Astrocyte (in vitro differentiated cells and primary cell): ENCODE results near the gene LIPI. TPM values are rescaled to one million over a fixed set of nuclear protein-coding genes. Genes with fewer than 3 reads are reported as not detected.

Experiments
- DNase-seq: peaks from one replicate; pipeline ENCODE4 v3.0.0-alpha.2; 2010; ENCODE audit warnings: low read depth
- FAIRE-seq: peaks from 2 replicates; lab custom pipeline; 2011; peaks lifted over from hg19 to GRCh38; lab: Jason Lieb, UNC
- H2AFZ ChIP-seq: 2 replicates; pipeline ENCODE4 v1.6.0; 2012; ENCODE audit warnings: low read depth, low read length, inconsistent platforms
- H3K27ac ChIP-seq: 2 replicates; pipeline ENCODE4 v1.5.1; 2011; ENCODE audit warnings: low read depth, low read length, inconsistent platforms
- H3K27me3 ChIP-seq: 2 replicates; pipeline ENCODE4 v1.6.0; 2011; ENCODE audit warnings: low read length, inconsistent platforms; ENCODE audit not compliant: insufficient read depth
- H3K36me3 ChIP-seq: 2 replicates; pipeline ENCODE4 v1.5.1; 2011; ENCODE audit warnings: low read length, inconsistent platforms; ENCODE audit not compliant: insufficient read depth
- H3K4me1 ChIP-seq: 2 replicates; pipeline ENCODE4 v1.5.1; 2011; ENCODE audit warnings: low read length, inconsistent platforms; ENCODE audit not compliant: insufficient read depth
- H3K4me2 ChIP-seq: 2 replicates; pipeline ENCODE4 v1.6.0; 2012; ENCODE audit warnings: low read length, inconsistent platforms
- H3K4me3 ChIP-seq: 2 replicates; pipeline ENCODE4 v1.5.1; 2011; ENCODE audit warnings: low read depth, mild to moderate bottlenecking, low read length, inconsistent platforms; ENCODE audit not compliant: insufficient read depth
- H3K79me2 ChIP-seq: 2 replicates; pipeline ENCODE4 v1.6.0; 2012; ENCODE audit warnings: mild to moderate bottlenecking, low read length, inconsistent platforms; ENCODE audit not compliant: insufficient read depth
- H3K9ac ChIP-seq: 2 replicates; pipeline ENCODE4 v1.6.0; 2012; ENCODE audit warnings: mild to moderate bottlenecking, low read length, inconsistent platforms
- H3K9me3 ChIP-seq: 2 replicates; pipeline ENCODE4 v1.5.1; 2012; ENCODE audit warnings: low read depth, mild to moderate bottlenecking, low read length, inconsistent platforms; ENCODE audit not compliant: insufficient read depth
- H4K20me1 ChIP-seq: 2 replicates; pipeline ENCODE4 v1.6.0; 2012; ENCODE audit warnings: low read length, inconsistent platforms; ENCODE audit not compliant: insufficient read depth
- H3K27ac Mint-ChIP-seq: one replicate; pipeline ENCODE4 v1.8.0; 2021; ENCODE audit warnings: mild to moderate bottlenecking, mixed read lengths; ENCODE audit not compliant: unreplicated experiment
- H3K27me3 Mint-ChIP-seq: one replicate; pipeline ENCODE4 v1.8.0; 2021; ENCODE audit warnings: low read depth, mixed read lengths; ENCODE audit not compliant: unreplicated experiment
- H3K36me3 Mint-ChIP-seq: one replicate; pipeline ENCODE4 v1.8.0; 2021; ENCODE audit warnings: low read depth, mixed read lengths; ENCODE audit not compliant: unreplicated experiment
- H3K4me1 Mint-ChIP-seq: one replicate; pipeline ENCODE4 v1.8.0; 2021; ENCODE audit warnings: low read depth, mixed read lengths; ENCODE audit not compliant: unreplicated experiment
- H3K4me3 Mint-ChIP-seq: one replicate; pipeline ENCODE4 v1.8.0; 2021; ENCODE audit warnings: mild to moderate bottlenecking, moderate library complexity, mixed read lengths; ENCODE audit not compliant: unreplicated experiment
- H3K9me3 Mint-ChIP-seq: one replicate; pipeline ENCODE4 v1.8.0; 2021; ENCODE audit warnings: mild to moderate bottlenecking, mixed read lengths; ENCODE audit not compliant: unreplicated experiment
- EZH2 ChIP-seq: IDR thresholded peaks from 2 replicates; pipeline ENCODE4 v1.6.1; 2012; ENCODE audit warnings: mild to moderate bottlenecking, low read length, inconsistent platforms; ENCODE audit not compliant: insufficient read depth
- total RNA-seq: library from RNA; stranded (reverse); gene quantifications from 2 replicates; pipeline ENCODE4 v1.2.1, GENCODE V29; 2021
- TF ChIP-seq, protein P1 (sequence below): IDR thresholded peaks from 2 replicates; pipeline ENCODE4 v1.5.1; 2011; ENCODE audit warnings: low read depth, mild to moderate bottlenecking, inconsistent platforms, low read length, moderate library complexity; ENCODE audit not compliant: insufficient read depth

Gene LIPI
- total RNA-seq, 1 donor from 2014 or later = not detected

- Histone ChIP-seq H3K36me3 (no peaks in the 10 kb centered on the region), H3K4me2 (no peak overlapping the region), H3K9ac (no peak overlapping the region), H2AFZ (no peak overlapping the region), H3K4me1 (no peaks in the 10 kb centered on the region), H3K27ac (no peak overlapping the region), H4K20me1 (no peaks in the 10 kb centered on the region), H3K27me3 (no peaks in the 10 kb centered on the region), H3K4me3 (no peak overlapping the region), H3K79me2 (no peaks in the 10 kb centered on the region), H3K9me3 (no peaks in the 10 kb centered on the region)
- Mint-ChIP-seq H3K27ac (no peak overlapping the region), H3K36me3 (no peaks in the 10 kb centered on the region), H3K4me3 (no peak overlapping the region), H3K4me1 (peaks cover 7% of the 10 kb centered on the region), H3K27me3 (peaks cover 3% of the 10 kb centered on the region), H3K9me3 (no peaks in the 10 kb centered on the region)
- no peak for TF ChIP-seq EZH2
- TF ChIP-seq, protein P1, sequence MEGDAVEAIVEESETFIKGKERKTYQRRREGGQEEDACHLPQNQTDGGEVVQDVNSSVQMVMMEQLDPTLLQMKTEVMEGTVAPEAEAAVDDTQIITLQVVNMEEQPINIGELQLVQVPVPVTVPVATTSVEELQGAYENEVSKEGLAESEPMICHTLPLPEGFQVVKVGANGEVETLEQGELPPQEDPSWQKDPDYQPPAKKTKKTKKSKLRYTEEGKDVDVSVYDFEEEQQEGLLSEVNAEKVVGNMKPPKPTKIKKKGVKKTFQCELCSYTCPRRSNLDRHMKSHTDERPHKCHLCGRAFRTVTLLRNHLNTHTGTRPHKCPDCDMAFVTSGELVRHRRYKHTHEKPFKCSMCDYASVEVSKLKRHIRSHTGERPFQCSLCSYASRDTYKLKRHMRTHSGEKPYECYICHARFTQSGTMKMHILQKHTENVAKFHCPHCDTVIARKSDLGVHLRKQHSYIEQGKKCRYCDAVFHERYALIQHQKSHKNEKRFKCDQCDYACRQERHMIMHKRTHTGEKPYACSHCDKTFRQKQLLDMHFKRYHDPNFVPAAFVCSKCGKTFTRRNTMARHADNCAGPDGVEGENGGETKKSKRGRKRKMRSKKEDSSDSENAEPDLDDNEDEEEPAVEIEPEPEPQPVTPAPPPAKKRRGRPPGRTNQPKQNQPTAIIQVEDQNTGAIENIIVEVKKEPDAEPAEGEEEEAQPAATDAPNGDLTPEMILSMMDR = no peak
- no peak for DNase-seq
- peak; percentile 99 for FAIRE-seq
These were observed 135.2 kb downstream of the LIPI start for GRCh38 chr21:14075346-14076142.

- H3K9me3 Mint-ChIP-seq = no peaks in the 10 kb centered on the region
- no peaks in the 10 kb centered on the region for H3K9me3 ChIP-seq
- no peaks in the 10 kb centered on the region for H3K4me1 ChIP-seq
- no peak overlapping the region for H3K9ac ChIP-seq
- FAIRE-seq (no peak), DNase-seq (no peak)
- H3K27me3 ChIP-seq = no peaks in the 10 kb centered on the region
- peaks cover 3% of the 10 kb centered on the region for H3K27me3 Mint-ChIP-seq
- no peak overlapping the region for H2AFZ ChIP-seq
- no peaks in the 10 kb centered on the region for H3K36me3 ChIP-seq
- H3K4me2 ChIP-seq = no peak overlapping the region
- no peak overlapping the region for H3K27ac Mint-ChIP-seq
- no peak for TF ChIP-seq EZH2
- TF ChIP-seq, protein P1 = no peak
- peaks cover 7% of the 10 kb centered on the region for H3K4me1 Mint-ChIP-seq
- H3K4me3 ChIP-seq = no peak overlapping the region
- no peaks in the 10 kb centered on the region for H4K20me1 ChIP-seq
- no peaks in the 10 kb centered on the region for H3K36me3 Mint-ChIP-seq
- H3K79me2 ChIP-seq = no peaks in the 10 kb centered on the region
- H3K27ac ChIP-seq = no peak overlapping the region
- H3K4me3 Mint-ChIP-seq = no peak overlapping the region
These were observed 136.6 kb downstream of the LIPI start for GRCh38 chr21:14074177-14074576.

DNA sequence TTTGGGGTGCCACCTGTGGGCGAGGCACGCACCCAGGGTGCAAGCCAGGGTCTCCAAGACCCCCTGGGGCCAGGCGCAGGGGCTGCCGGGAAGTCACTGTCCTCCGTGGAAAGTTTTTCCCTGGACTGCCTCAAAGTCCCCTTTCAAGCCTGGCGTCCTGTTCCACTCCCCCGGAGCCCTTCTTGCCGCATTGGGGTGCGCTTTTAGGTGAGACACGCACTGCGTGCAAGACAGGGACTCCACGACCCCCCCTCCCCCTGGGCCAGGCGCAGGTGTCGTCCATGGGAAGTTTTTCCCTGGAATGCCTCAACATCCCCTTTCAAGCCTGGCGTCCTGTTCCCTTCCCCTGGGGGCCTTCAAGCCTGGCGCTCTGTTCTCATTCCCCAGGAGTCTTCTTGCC is 137.1 kb downstream of the LIPI start:
- no peak overlapping the region for H3K9ac ChIP-seq
- no peaks in the 10 kb centered on the region for H3K4me1 ChIP-seq
- Mint-ChIP-seq H3K27ac (no peak overlapping the region), H3K9me3 (no peaks in the 10 kb centered on the region), H3K27me3 (peaks cover 3% of the 10 kb centered on the region), H3K36me3 (no peaks in the 10 kb centered on the region), H3K4me1 (peaks cover 7% of the 10 kb centered on the region), H3K4me3 (no peak overlapping the region)
- H2AFZ ChIP-seq = no peak overlapping the region
- TF ChIP-seq, protein P1 = no peak
- no peak for TF ChIP-seq EZH2
- H4K20me1 ChIP-seq = no peaks in the 10 kb centered on the region
- no peak overlapping the region for H3K4me3 ChIP-seq
- H3K27me3 ChIP-seq = no peaks in the 10 kb centered on the region
- no peak for FAIRE-seq
- H3K4me2 ChIP-seq = no peak overlapping the region
- H3K27ac ChIP-seq = no peak overlapping the region
- no peaks in the 10 kb centered on the region for H3K79me2 ChIP-seq
- no peaks in the 10 kb centered on the region for H3K36me3 ChIP-seq
- no peak for DNase-seq
- no peaks in the 10 kb centered on the region for H3K9me3 ChIP-seq
